CD4-positive, alpha-beta memory T cell (primary cell): ENCODE results near the gene MYL9. TPM values are rescaled to one million over a fixed set of nuclear protein-coding genes. Genes with fewer than 3 reads are reported as not detected.

Experiments used
- CTCF ChIA-PET: fragments of 350-600 bp; sonication (Branson Sonifier 250); formaldehyde crosslinking; loops from one replicate; lab custom pipeline; 2021; ENCODE audit warnings: inconsistent platforms; ENCODE audit not compliant: partially characterized antibody; lab: Charles Lee
- POLR2A ChIA-PET: fragments of 350-600 bp; sonication (Branson Sonifier 250); formaldehyde crosslinking; loops from one replicate; lab custom pipeline; 2021; ENCODE audit not compliant: partially characterized antibody; lab: Charles Lee
- DNase-seq, 5 donors: peaks; one replicate each; pipeline versions ENCODE4 v3.0.0 to v3.0.0-alpha.2; 2020 to 2022; ENCODE audit warnings: mixed read lengths in 1 of 5
- H3K27ac ChIP-seq: one replicate; pipeline ENCODE4 v1.7.0; 2013; ENCODE audit warnings: low read depth, low read length
- H3K27me3 ChIP-seq: 2 replicates; pipeline ENCODE4 v1.7.0; 2013; ENCODE audit warnings: mild to moderate bottlenecking, low read length, moderate library complexity; ENCODE audit not compliant: insufficient read depth
- H3K36me3 ChIP-seq: 2 replicates; pipeline ENCODE4 v1.7.0; 2013; ENCODE audit warnings: mild to moderate bottlenecking, low read length, moderate library complexity; ENCODE audit not compliant: insufficient read depth
- H3K4me1 ChIP-seq: 2 replicates; pipeline ENCODE4 v1.7.0; 2013; ENCODE audit warnings: mild to moderate bottlenecking, low read length, moderate library complexity; ENCODE audit not compliant: insufficient read depth
- H3K4me3 ChIP-seq, 2 donors: one replicate each; pipeline ENCODE4 v1.7.0; 2013; ENCODE audit warnings: low read length in 2 of 2, mild to moderate bottlenecking in 1 of 2
- H3K9me3 ChIP-seq, 2 donors: one replicate each; pipeline ENCODE4 v1.7.0; 2013; ENCODE audit warnings: low read length in 2 of 2, control low read depth in 1 of 2; ENCODE audit not compliant: control insufficient read depth in 1 of 2
- H3K27ac Mint-ChIP-seq, 7 donors: one replicate each; pipeline ENCODE4 v1.8.0; 2020 to 2021; ENCODE audit warnings: mixed read lengths in 7 of 7, mild to moderate bottlenecking in 6 of 7, inconsistent platforms in 3 of 7, moderate library complexity in 3 of 7
- H3K27me3 Mint-ChIP-seq, 2 donors: one replicate each; pipeline ENCODE4 v1.8.0; 2020 to 2021; ENCODE audit warnings: mixed read lengths in 2 of 2
- H3K36me3 Mint-ChIP-seq, 2 donors: one replicate each; pipeline ENCODE4 v1.8.0; 2020 to 2021; ENCODE audit warnings: mixed read lengths in 2 of 2, inconsistent platforms in 1 of 2, mild to moderate bottlenecking in 1 of 2
- H3K4me1 Mint-ChIP-seq, 4 donors: one replicate each; pipeline ENCODE4 v1.8.0; 2020 to 2021; ENCODE audit warnings: mixed read lengths in 4 of 4, mild to moderate bottlenecking in 1 of 4
- H3K4me3 Mint-ChIP-seq, 8 donors: one replicate each; pipeline ENCODE4 v1.8.0; 2020 to 2021; ENCODE audit warnings: mixed read lengths in 8 of 8, mild to moderate bottlenecking in 7 of 8, moderate library complexity in 6 of 8, inconsistent platforms in 3 of 8
- H3K9me3 Mint-ChIP-seq, 8 donors: one replicate each; pipeline ENCODE4 v1.8.0; 2020 to 2021; ENCODE audit warnings: mixed read lengths in 8 of 8, mild to moderate bottlenecking in 5 of 8, inconsistent platforms in 3 of 8, moderate library complexity in 1 of 8
- intact Hi-C: fragments of 100-400 bp; cut with micrococcal nuclease; formaldehyde crosslinking; loops from one replicate; pipeline ENCODE4 v1.15.1; 2023
- polyA plus RNA-seq, 2 donors: library from polyadenylated mRNA; unstranded; fragments of 300-500 nt; fragmentation: Illumina TruSeq; gene quantifications; one replicate each; pipeline ENCODE4 v1.2.3, GENCODE V29; 2021
- total RNA-seq, 2 experiments: library from RNA; stranded (reverse); gene quantifications; one replicate each; pipeline ENCODE4 v1.2.3, GENCODE V29; 2021

MYL9 gene
- total and polyA plus RNA-seq, 4 experiments from 2014 or later = not detected

DNA sequence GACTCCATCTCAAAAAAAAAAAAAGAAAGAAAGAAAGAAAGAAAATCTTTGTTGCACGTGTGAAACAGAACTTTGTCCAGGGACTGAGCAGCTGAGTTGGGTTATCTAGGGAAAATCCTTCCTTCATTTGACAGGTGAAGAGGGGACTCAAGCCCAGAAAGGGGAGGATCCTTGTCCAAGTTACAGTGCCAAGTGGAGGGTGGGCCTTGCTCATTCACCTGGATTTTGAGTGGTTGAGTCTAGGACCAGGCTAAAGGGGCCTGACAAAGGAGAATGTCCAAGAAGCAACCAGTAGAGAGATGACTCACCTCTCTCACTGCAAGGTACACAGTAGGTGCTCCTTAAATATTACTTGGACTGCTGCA is 34.7 kb downstream of the MYL9 start:
- CTCF ChIA-PET = interaction anchor here (0.7 to 11.4 kb wide), 3 partner anchors 14 to 374 kb away, joined by 3 to 132 read pairs (median 37); partner anchors contain the start of gene RAB5IF
- Histone ChIP-seq H3K27ac (no peak overlapping the region), H3K27me3 (no peaks in the 10 kb centered on the region), H3K4me1 (peaks cover 41% of the 10 kb centered on the region), H3K4me3 (no peak overlapping the region), H3K9me3 (no peaks in the 10 kb centered on the region), H3K36me3 (peaks cover 23% of the 10 kb centered on the region)
- POLR2A ChIA-PET = interaction anchor here (0.6 to 10.7 kb wide), 5 partner anchors 16 to 83 kb away, joined by 3 to 202 read pairs (median 4); partner anchors contain the start of gene RAB5IF
- H3K27me3 Mint-ChIP-seq = no peaks in the 10 kb centered on the region
- intact Hi-C loops = loop anchor here (10.0 kb wide), 1 partner anchor 621 kb away; the partner anchor contains the start of gene SCAND1
- peak overlapping the region in 7 of 8 donors; percentile 45 to 96 (median 89) for H3K4me3 Mint-ChIP-seq
- DNase-seq = no peak
- H3K4me1 Mint-ChIP-seq = peaks cover 24 to 53% (median 33%) of the 10 kb centered on the region in 4 donors
- peaks cover 0 to 7% (median 0%) of the 10 kb centered on the region in 8 donors for H3K9me3 Mint-ChIP-seq
- peaks cover 9 to 35% of the 10 kb centered on the region in 2 donors for H3K36me3 Mint-ChIP-seq
- H3K27ac Mint-ChIP-seq = peak overlapping the region; percentile 76 to 97 (median 95)

DNA sequence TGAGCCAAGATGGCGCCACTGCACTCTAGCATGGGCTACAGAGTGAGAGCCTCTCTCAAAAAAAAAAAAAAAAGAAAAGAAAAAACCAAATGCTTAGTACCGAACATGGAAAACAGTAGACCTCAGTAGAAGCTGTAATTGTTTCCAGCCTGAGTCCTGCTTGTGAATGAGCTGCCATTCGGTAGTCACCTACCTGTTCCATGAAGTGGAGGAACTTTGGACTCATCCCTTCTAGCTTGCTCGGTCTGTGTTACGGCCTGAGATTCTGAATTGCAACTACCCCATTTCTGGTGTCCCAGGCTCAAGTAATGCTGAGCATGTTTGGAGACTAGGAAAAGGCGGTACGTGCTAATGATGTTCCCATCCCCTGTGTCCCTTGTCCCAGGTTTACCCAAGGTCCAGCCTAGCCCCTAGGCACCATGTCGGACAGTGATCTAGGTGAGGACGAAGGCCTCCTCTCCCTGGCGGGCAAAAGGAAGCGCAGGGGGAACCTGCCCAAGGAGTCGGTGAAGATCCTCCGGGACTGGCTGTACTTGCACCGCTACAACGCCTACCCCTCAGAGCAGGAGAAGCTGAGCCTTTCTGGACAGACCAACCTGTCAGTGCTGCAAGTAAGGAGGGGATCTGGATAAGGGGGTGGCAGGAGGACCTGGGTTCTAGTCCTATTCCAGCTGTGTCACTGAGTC is 37.2 kb downstream of the MYL9 start:
- Histone ChIP-seq H3K27me3 (no peaks in the 10 kb centered on the region), H3K36me3 (peaks cover 23% of the 10 kb centered on the region), H3K4me1 (peaks cover 42% of the 10 kb centered on the region), H3K4me3 (no peak overlapping the region), H3K9me3 (no peaks in the 10 kb centered on the region), H3K27ac (no peak overlapping the region)
- Mint-ChIP-seq H3K36me3 (peaks cover 14 to 43% of the 10 kb centered on the region in 2 donors), H3K4me1 (peaks cover 23 to 43% (median 32%) of the 10 kb centered on the region in 4 donors), H3K27ac (peak overlapping the region in 1 of 7 donors; percentile 7), H3K27me3 (no peaks in the 10 kb centered on the region), H3K9me3 (peaks cover 0 to 7% (median 0%) of the 10 kb centered on the region in 8 donors), H3K4me3 (no peak overlapping the region)
- CTCF ChIA-PET = interaction anchor here (0.7 to 11.4 kb wide), 5 partner anchors 11 to 26 kb away, joined by 3 to 132 read pairs (median 4); partner anchors contain the start of gene RAB5IF
- DNase-seq = no peak
- POLR2A ChIA-PET = interaction anchor here (1.0 to 10.7 kb wide), 3 partner anchors 14 to 27 kb away, joined by 3 to 202 read pairs (median 3); partner anchors contain the start of gene RAB5IF
- intact Hi-C loops = loop anchor here (10.0 kb wide), 1 partner anchor 624 kb away; the partner anchor contains the start of gene SCAND1

DNA sequence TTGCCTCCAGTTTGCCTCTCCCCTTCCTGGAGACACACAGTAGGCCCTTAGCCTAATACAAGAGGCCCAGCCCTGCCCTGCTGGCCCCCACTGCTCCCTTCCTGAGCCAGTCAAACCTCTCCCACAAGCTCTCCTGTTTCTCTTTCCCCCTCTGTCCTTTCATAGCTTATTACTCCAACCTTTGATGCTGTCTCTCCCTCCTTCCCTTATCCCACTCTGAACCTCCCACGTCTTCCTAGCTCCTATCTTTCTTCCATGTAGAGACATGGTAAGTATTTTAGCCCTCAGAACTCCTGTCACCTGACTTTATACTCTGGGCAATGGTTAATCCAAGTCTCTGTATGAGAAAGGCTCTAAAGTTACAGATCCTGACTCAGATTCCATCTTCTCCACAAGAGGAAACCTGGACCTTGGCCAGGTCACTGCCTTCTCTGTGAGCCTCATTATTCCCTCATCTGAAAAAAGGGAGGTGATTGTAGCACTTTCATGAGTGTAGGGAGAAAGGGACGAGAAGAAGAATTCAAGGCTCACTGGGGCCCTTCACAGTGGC is 38.8 kb downstream of the MYL9 start:
- Mint-ChIP-seq H3K27ac (peak overlapping the region in 6 of 7 donors; percentile 24 to 84 (median 72)), H3K9me3 (peaks cover 0 to 3% (median 0%) of the 10 kb centered on the region in 8 donors), H3K4me3 (peak overlapping the region in 1 of 8 donors; percentile 11), H3K27me3 (no peaks in the 10 kb centered on the region), H3K36me3 (peaks cover 19 to 43% of the 10 kb centered on the region in 2 donors), H3K4me1 (peaks cover 19 to 36% (median 27%) of the 10 kb centered on the region in 4 donors)
- no peak for DNase-seq
- Histone ChIP-seq H3K27me3 (no peaks in the 10 kb centered on the region), H3K36me3 (peaks cover 23% of the 10 kb centered on the region), H3K9me3 (no peaks in the 10 kb centered on the region), H3K4me3 (no peak overlapping the region), H3K4me1 (peaks cover 38% of the 10 kb centered on the region), H3K27ac (no peak overlapping the region)
- intact Hi-C loops = loop anchor here (10.0 kb wide), 1 partner anchor 625 kb away; the partner anchor contains the start of gene SCAND1
- POLR2A ChIA-PET = interaction anchor here (10.7 kb wide), 1 partner anchor 12 kb away, joined by 202 read pairs; no protein-coding TSS in a partner anchor
- CTCF ChIA-PET = interaction anchor here (11.4 kb wide), 1 partner anchor 10 kb away, joined by 132 read pairs; no protein-coding TSS in a partner anchor

DNA sequence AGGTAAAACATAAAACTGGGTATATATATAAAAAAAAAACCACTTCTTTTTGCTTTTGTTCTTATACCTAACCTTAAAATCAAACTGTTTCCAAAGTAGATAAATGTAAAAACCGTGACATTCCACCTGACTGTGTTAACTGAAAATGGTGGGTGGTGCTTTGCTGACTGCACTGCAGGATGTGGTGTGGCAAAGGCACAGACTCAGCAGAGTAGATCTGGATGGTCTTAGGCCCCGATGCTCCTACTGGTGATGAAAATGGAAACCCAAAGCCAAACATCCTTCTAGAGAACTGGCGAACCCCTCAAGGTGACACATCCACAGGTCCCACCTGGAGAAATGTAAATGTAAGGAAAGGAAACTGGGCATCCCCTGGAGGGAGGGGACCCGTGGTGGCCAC is 41.0 kb downstream of the MYL9 start:
- H3K9me3 ChIP-seq = no peaks in the 10 kb centered on the region
- Mint-ChIP-seq H3K4me1 (peaks cover 8 to 27% (median 19%) of the 10 kb centered on the region in 4 donors), H3K27me3 (no peaks in the 10 kb centered on the region), H3K9me3 (peaks cover 0 to 2% (median 0%) of the 10 kb centered on the region in 8 donors), H3K4me3 (peak overlapping the region in 2 of 8 donors; percentile 29 to 48), H3K36me3 (peaks cover 26 to 40% of the 10 kb centered on the region in 2 donors), H3K27ac (peak overlapping the region; percentile 67 to 91 (median 85))
- no peak overlapping the region for H3K4me3 ChIP-seq
- CTCF ChIA-PET = no interaction called here
- H3K27me3 ChIP-seq = no peaks in the 10 kb centered on the region
- POLR2A ChIA-PET = interaction anchor here (1.0 to 1.4 kb wide), 2 partner anchors 9 to 10 kb away, joined by 3 read pairs; partner anchors contain the start of gene TGIF2
- H3K4me1 ChIP-seq = peaks cover 22% of the 10 kb centered on the region
- H3K36me3 ChIP-seq = peaks cover 23% of the 10 kb centered on the region
- DNase-seq = peak in 1 of 5 donors; percentile 37
- intact Hi-C loops = no loop called here
- no peak overlapping the region for H3K27ac ChIP-seq

DNA sequence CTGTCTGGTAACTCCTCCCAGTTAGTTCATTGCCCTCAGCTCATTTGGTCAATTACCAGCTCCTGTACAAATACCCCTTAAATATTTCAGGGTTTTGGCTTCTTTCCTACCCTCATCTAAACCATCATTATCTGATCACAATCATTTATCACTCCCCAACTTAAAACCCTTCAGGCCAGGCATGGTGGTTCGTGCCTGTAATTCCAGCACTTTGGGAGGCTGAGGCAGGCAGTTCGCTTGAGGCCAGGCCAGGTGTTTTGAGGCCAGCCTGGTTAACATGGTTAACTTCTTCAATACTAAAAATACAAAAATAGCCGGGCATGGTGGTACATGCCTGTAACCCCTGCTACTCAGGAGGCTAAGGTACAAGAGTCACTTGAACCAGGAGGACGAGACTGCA is 41.5 kb downstream of the MYL9 start:
- Histone ChIP-seq H3K4me1 (peaks cover 22% of the 10 kb centered on the region), H3K4me3 (no peak overlapping the region), H3K9me3 (no peaks in the 10 kb centered on the region), H3K36me3 (peaks cover 23% of the 10 kb centered on the region), H3K27me3 (no peaks in the 10 kb centered on the region), H3K27ac (no peak overlapping the region)
- H3K4me3 Mint-ChIP-seq = no peak overlapping the region
- DNase-seq = no peak
- peaks cover 26 to 40% of the 10 kb centered on the region in 2 donors for H3K36me3 Mint-ChIP-seq
- H3K27ac Mint-ChIP-seq = peak overlapping the region; percentile 23 to 91 (median 78)
- ChIA-PET CTCF (no interaction called here), POLR2A (interaction anchor here (1.0 to 1.4 kb wide), 3 partner anchors 9 to 13 kb away, joined by 3 read pairs; partner anchors contain the start of gene TGIF2)
- intact Hi-C loops = no loop called here
- H3K4me1 Mint-ChIP-seq = peaks cover 10 to 32% (median 22%) of the 10 kb centered on the region in 4 donors
- H3K9me3 Mint-ChIP-seq = peaks cover 0 to 2% (median 0%) of the 10 kb centered on the region in 8 donors
- H3K27me3 Mint-ChIP-seq = no peaks in the 10 kb centered on the region

DNA sequence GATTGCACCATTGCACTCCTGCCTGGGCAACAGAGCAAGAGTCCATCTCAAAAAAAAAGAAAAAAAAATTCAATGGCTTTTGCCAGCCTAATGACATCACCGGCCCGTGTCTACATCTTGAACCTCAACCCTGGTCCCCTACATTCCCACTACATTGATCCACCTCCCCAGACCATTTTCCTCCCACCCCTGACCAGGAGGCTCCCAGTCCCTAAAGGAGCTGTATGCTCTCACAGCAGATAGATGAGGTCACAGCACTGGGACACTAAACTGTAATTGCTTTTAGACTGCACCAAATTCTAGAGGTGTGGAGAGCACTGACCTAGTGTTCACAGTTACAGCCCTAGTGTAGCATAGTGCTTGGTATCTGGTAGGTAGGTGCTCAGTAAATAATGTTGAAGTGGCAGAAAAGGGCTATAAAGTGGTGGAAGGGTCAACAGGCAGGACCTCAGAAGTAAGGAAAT is 42.7 kb downstream of the MYL9 start:
- H3K4me1 ChIP-seq = peaks cover 16% of the 10 kb centered on the region
- Mint-ChIP-seq H3K27me3 (no peaks in the 10 kb centered on the region), H3K4me1 (peaks cover 10 to 32% (median 22%) of the 10 kb centered on the region in 4 donors), H3K27ac (peak overlapping the region in 4 of 7 donors; percentile 49 to 76 (median 60)), H3K36me3 (peaks cover 26 to 38% of the 10 kb centered on the region in 2 donors), H3K9me3 (peaks cover 0 to 2% (median 0%) of the 10 kb centered on the region in 8 donors), H3K4me3 (no peak overlapping the region)
- CTCF ChIA-PET = interaction anchor here (1.1 to 13.2 kb wide), 2 partner anchors 8 to 23 kb away, joined by 3 to 132 read pairs; partner anchors contain the start of gene TGIF2
- intact Hi-C loops = no loop called here
- no peaks in the 10 kb centered on the region for H3K9me3 ChIP-seq
- no peak overlapping the region for H3K4me3 ChIP-seq
- H3K36me3 ChIP-seq = peaks cover 19% of the 10 kb centered on the region
- POLR2A ChIA-PET = interaction anchor here (1.3 kb wide), 1 partner anchor 12 kb away, joined by 3 read pairs; no protein-coding TSS in a partner anchor
- DNase-seq = no peak
- no peak overlapping the region for H3K27ac ChIP-seq
- H3K27me3 ChIP-seq = no peaks in the 10 kb centered on the region
